Ovary (tissue), 3 donors: ENCODE results near the gene ERCC6L2.

Experiments
- CTCF ChIP-seq, 3 donors: fragments of 450-650 bp in 2 of 3; fragments of 200-600 bp in 1 of 3; IDR thresholded peaks; one replicate each; pipeline versions ENCODE4 v1.5.1 to v1.8.0; 2016 to 2022; ENCODE audit warnings: antibody characterized with exemption in 3 of 3, mild to moderate bottlenecking in 1 of 3
- EP300 ChIP-seq: sonication (generic); formaldehyde crosslinking; IDR thresholded peaks from one replicate; pipeline ENCODE4 v1.6.1; 2017; ENCODE audit warnings: antibody characterized with exemption
- POLR2A ChIP-seq: fragments of 450-650 bp; IDR thresholded peaks from one replicate; pipeline ENCODE4 v1.6.1; 2017; ENCODE audit warnings: antibody characterized with exemption, mild to moderate bottlenecking, moderate library complexity
- donor health status: DM: no; HTN: no; CAD: no.

GRCh38 chr9:95830768-95831167 lies 44.7 kb upstream of the ERCC6L2 start:
- no peak for TF ChIP-seq CTCF (IDR thresholded peaks at IDR 0.05)
- no peak for TF ChIP-seq POLR2A
- TF ChIP-seq EP300 = no peak
